Activated B cell treated with CpG ODN at 0.5 μM for 24 hours (primary cell): ENCODE data around the gene PLEK. TPM values are rescaled to one million over a fixed set of nuclear protein-coding genes. Genes with fewer than 3 reads are reported as not detected.

Experiments used
- ATAC-seq: fragments of 200-7000 bp; cut with Tn5 transposase; one replicate; pipeline ENCODE4 v1.10.0; 2021; ENCODE audit warnings: low read depth, mild to moderate bottlenecking, moderate library complexity
- CTCF ChIA-PET: fragments of 350-600 bp; sonication (Branson Sonifier 250); formaldehyde crosslinking; loops from one replicate; lab custom pipeline; 2021; ENCODE audit warnings: antibody characterized with exemption; lab: Charles Lee
- POLR2A ChIA-PET: fragments of 350-600 bp; sonication (Branson Sonifier 250); formaldehyde crosslinking; loops from one replicate; lab custom pipeline; 2021; ENCODE audit warnings: antibody characterized with exemption; lab: Charles Lee
- DNase-seq: peaks from one replicate; pipeline ENCODE4 v3.0.0; 2022
- H3K27ac Mint-ChIP-seq: one replicate; pipeline ENCODE4 v1.8.0; 2020; ENCODE audit warnings: mixed read lengths
- H3K27me3 Mint-ChIP-seq: one replicate; pipeline ENCODE4 v1.8.0; 2021; ENCODE audit warnings: mixed read lengths
- H3K36me3 Mint-ChIP-seq: one replicate; pipeline ENCODE4 v1.8.0; 2021; ENCODE audit warnings: low read depth, mixed read lengths
- H3K4me1 Mint-ChIP-seq: one replicate; pipeline ENCODE4 v1.8.0; 2021; ENCODE audit warnings: mixed read lengths
- H3K4me3 Mint-ChIP-seq: one replicate; pipeline ENCODE4 v1.8.0; 2020; ENCODE audit warnings: mild to moderate bottlenecking, mixed read lengths
- H3K9me3 Mint-ChIP-seq: one replicate; pipeline ENCODE4 v1.8.0; 2020; ENCODE audit warnings: mixed read lengths
- intact Hi-C: fragments of 100-400 bp; cut with micrococcal nuclease; formaldehyde crosslinking; loops from one replicate; pipeline ENCODE4 v1.15.1; 2024
- total RNA-seq: library from RNA; stranded (reverse); gene quantifications from 2 replicates; pipeline ENCODE4 v1.2.3, GENCODE V29; 2022
- TF ChIP-seq, protein P1 (sequence below): fragments of 200-600 bp; IDR thresholded peaks from one replicate; pipeline ENCODE4 v1.8.0; 2022; ENCODE audit warnings: antibody characterized with exemption, mild to moderate bottlenecking

The PLEK gene
- total RNA-seq, 1 donor from 2014 or later = 140 TPM

DNA sequence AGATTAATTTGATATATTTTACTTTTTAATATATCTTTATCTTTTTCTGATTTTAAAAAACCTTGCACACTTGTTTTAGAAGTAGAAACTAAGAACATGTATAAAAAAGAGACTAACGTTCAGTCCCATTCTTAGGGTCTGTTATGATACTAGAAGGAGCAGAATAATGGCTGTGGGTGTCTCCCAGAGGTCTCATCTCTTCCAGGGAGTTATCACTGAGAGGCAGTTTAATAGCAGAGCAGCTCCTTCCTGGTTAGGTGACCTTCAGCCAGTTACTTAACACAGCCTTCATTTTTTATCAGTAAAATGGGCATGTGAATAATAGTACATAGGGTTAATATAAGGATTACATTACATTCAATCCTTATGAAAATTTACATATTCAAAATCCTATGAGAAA is 61.4 kb downstream of the PLEK start:
- Mint-ChIP-seq H3K9me3 (no peaks in the 10 kb centered on the region), H3K36me3 (no peaks in the 10 kb centered on the region), H3K27ac (no peak overlapping the region), H3K4me3 (no peak overlapping the region), H3K27me3 (no peaks in the 10 kb centered on the region), H3K4me1 (peaks cover 13% of the 10 kb centered on the region)
- TF ChIP-seq, protein P1, sequence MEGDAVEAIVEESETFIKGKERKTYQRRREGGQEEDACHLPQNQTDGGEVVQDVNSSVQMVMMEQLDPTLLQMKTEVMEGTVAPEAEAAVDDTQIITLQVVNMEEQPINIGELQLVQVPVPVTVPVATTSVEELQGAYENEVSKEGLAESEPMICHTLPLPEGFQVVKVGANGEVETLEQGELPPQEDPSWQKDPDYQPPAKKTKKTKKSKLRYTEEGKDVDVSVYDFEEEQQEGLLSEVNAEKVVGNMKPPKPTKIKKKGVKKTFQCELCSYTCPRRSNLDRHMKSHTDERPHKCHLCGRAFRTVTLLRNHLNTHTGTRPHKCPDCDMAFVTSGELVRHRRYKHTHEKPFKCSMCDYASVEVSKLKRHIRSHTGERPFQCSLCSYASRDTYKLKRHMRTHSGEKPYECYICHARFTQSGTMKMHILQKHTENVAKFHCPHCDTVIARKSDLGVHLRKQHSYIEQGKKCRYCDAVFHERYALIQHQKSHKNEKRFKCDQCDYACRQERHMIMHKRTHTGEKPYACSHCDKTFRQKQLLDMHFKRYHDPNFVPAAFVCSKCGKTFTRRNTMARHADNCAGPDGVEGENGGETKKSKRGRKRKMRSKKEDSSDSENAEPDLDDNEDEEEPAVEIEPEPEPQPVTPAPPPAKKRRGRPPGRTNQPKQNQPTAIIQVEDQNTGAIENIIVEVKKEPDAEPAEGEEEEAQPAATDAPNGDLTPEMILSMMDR = no peak
- intact Hi-C loops = no loop called here
- DNase-seq (no peak), ATAC-seq (no peak)
- ChIA-PET CTCF (interaction anchor here (0.8 to 1.6 kb wide), 6 partner anchors 15 to 305 kb away, joined by 3 to 10 read pairs (median 4); no protein-coding TSS in a partner anchor), POLR2A (interaction anchor here (0.5 to 2.3 kb wide), 12 partner anchors 11 to 174 kb away, joined by 3 to 18 read pairs (median 5); partner anchors contain the start of genes PLEK and PPP3R1)

DNA sequence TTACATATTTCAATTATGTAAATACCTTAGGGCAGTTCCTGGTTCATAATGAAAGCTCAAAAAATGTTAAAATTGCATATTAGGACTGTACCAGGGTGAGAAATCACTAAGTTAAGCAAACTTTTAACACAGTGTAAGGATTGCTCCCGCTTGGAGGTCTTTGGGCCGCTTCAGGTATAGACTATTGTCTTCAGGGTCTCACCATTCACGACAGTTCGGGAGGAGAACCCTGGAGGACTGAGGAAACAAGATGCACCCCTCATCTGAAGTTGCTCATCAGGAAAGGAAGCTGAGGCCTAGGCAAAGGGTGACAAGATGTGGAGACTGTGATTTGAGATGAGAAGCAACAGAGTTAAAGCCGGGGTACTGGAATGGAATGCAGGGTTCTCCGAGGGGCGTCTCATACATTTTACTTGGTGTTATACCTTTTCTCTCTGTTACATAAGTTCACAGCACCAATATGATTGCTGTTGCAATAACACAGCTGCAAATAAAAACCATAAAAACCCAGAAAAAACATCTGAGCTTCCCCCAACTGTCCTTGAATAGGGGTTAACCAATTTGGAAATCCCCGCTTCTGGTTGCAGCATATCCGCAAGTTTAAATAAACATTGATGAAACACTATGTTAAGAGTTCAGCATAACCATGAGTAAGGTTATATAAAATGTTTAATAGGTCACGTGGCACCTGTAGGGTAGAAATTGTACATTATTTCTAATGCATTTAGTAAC is 61.9 kb downstream of the PLEK start:
- Mint-ChIP-seq H3K4me1 (peaks cover 7% of the 10 kb centered on the region), H3K27ac (peak overlapping the region; percentile 93), H3K27me3 (no peaks in the 10 kb centered on the region), H3K36me3 (no peaks in the 10 kb centered on the region), H3K4me3 (peak overlapping the region; percentile 71), H3K9me3 (no peaks in the 10 kb centered on the region)
- ChIA-PET POLR2A (interaction anchor here (0.5 to 2.3 kb wide), 13 partner anchors 9 to 174 kb away, joined by 3 to 18 read pairs (median 5); partner anchors contain the start of genes PLEK and PPP3R1), CTCF (interaction anchor here (0.8 to 1.6 kb wide), 7 partner anchors 10 to 305 kb away, joined by 3 to 10 read pairs (median 4); no protein-coding TSS in a partner anchor)
- intact Hi-C loops = no loop called here
- peak; percentile 35 for ATAC-seq
- no peak for DNase-seq
- TF ChIP-seq, protein P1 = no peak

DNA sequence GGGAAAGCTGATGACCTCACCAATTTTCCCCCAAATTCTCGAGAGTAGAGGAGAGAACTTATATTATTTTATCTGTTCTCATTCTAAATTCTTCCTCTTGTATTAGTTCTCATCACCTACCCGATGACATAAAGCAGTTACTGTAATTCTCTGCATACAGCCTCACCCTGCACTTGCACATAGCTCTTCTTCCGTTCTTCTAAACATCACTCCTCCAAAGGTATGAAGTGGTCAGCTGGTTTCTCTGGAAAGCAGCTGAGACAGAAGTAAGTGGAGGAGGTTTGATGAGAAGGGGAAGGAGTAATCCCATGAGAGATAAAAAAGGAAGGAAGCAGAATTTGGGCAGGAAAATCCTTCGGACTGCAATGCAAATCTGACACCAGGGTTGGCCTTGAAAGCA is 63.0 kb downstream of the PLEK start:
- Mint-ChIP-seq H3K27ac (peak overlapping the region; percentile 93), H3K4me3 (peak overlapping the region; percentile 50), H3K27me3 (no peaks in the 10 kb centered on the region), H3K9me3 (no peaks in the 10 kb centered on the region), H3K36me3 (no peaks in the 10 kb centered on the region), H3K4me1 (peaks cover 11% of the 10 kb centered on the region)
- ChIA-PET POLR2A (interaction anchor here (1.5 to 2.3 kb wide), 3 partner anchors 13 to 62 kb away, joined by 7 to 9 read pairs (median 9); partner anchors contain the start of gene PLEK), CTCF (interaction anchor here (1.4 kb wide), 1 partner anchor 13 kb away, joined by 5 read pairs; no protein-coding TSS in a partner anchor)
- intact Hi-C loops = no loop called here
- ATAC-seq (no peak), DNase-seq (no peak)
- TF ChIP-seq, protein P1 = no peak

DNA sequence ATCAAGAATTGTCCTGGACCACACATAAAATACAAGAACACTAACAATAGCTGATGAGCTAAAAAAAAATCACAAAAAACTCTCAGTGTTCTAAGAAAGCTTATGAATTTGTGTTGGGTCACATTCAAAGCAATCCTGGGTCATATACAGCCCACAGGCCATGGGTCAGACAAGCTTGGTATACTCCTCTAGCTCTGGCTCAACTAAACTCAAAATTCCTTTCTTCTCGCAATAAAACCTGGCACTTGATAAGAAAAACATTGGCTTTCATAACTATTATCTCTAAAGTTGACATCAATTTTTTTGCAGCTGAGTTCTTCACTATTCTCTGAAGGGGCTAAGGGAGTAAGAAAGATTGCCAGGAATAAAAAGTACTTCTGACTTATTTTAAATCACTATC is 63.7 kb downstream of the PLEK start:
- Mint-ChIP-seq H3K4me1 (peaks cover 11% of the 10 kb centered on the region), H3K9me3 (no peaks in the 10 kb centered on the region), H3K36me3 (no peaks in the 10 kb centered on the region), H3K27ac (peak overlapping the region; percentile 93), H3K27me3 (no peaks in the 10 kb centered on the region), H3K4me3 (peak overlapping the region; percentile 24)
- ATAC-seq (no peak), DNase-seq (no peak)
- intact Hi-C loops = no loop called here
- ChIA-PET CTCF (interaction anchor here (0.9 to 1.4 kb wide), 2 partner anchors 12 to 14 kb away, joined by 3 to 5 read pairs; no protein-coding TSS in a partner anchor), POLR2A (interaction anchor here (1.8 to 2.3 kb wide), 2 partner anchors 13 to 41 kb away, joined by 7 to 9 read pairs; no protein-coding TSS in a partner anchor)
- TF ChIP-seq, protein P1 = no peak
